ENCODE data around the gene HERPUD1.

DNA sequence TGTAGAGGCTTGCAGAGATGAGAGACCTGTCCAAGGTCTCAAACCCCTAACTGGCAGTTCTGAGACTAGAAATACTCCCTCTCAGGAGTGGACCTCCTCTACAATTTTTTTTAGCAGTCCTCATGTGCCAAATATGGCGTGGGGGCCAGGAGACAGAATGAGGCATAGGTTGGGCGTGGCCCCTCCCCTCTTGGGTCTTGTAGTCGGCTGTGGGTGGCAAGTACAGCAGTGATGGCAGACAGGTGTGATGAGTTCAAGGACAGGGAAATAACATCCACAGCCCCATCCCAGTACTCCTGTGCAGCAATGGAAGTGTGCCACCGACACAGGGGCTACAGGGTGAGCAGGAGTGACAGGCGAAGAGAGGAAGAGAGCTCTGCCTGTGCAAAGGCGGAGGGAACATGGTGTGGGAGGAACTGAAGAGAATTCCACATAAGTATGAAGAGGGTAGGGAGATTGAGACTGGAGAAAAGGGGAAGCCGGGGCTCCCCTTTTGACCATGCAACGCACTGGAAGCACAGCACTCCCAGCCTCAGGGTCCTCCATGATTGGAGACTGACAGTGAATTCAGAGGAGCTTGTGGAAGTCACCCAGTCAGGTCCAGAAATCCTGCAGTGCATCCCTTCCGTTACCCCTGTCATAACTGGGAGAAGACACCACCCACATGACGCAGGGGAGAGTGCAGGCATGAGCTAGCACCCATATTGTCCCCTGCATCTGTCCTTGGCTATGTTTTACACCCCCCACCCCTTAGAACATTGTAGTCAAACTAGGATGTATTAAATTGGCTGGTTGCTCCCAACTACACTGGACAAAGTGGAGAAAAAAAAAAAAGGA is 15.0 kb downstream of the HERPUD1 start:
- TF ChIP-seq, protein P1, sequence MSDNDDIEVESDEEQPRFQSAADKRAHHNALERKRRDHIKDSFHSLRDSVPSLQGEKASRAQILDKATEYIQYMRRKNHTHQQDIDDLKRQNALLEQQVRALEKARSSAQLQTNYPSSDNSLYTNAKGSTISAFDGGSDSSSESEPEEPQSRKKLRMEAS (IDR thresholded peaks at IDR 0.05): no peak
- TF ChIP-seq, protein P2, sequence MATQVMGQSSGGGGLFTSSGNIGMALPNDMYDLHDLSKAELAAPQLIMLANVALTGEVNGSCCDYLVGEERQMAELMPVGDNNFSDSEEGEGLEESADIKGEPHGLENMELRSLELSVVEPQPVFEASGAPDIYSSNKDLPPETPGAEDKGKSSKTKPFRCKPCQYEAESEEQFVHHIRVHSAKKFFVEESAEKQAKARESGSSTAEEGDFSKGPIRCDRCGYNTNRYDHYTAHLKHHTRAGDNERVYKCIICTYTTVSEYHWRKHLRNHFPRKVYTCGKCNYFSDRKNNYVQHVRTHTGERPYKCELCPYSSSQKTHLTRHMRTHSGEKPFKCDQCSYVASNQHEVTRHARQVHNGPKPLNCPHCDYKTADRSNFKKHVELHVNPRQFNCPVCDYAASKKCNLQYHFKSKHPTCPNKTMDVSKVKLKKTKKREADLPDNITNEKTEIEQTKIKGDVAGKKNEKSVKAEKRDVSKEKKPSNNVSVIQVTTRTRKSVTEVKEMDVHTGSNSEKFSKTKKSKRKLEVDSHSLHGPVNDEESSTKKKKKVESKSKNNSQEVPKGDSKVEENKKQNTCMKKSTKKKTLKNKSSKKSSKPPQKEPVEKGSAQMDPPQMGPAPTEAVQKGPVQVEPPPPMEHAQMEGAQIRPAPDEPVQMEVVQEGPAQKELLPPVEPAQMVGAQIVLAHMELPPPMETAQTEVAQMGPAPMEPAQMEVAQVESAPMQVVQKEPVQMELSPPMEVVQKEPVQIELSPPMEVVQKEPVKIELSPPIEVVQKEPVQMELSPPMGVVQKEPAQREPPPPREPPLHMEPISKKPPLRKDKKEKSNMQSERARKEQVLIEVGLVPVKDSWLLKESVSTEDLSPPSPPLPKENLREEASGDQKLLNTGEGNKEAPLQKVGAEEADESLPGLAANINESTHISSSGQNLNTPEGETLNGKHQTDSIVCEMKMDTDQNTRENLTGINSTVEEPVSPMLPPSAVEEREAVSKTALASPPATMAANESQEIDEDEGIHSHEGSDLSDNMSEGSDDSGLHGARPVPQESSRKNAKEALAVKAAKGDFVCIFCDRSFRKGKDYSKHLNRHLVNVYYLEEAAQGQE (IDR thresholded peaks at IDR 0.05; ENCODE audit: low read depth): 0 out of 2 replicates have a peak, but pooled peaks have one; percentile 13
- no peak for TF ChIP-seq RAD21 (IDR thresholded peaks at IDR 0.05; ENCODE audit: low read depth)
- no peak for TF ChIP-seq CEBPB (IDR thresholded peaks at IDR 0.05)
- no peak for TF ChIP-seq YY1 (IDR thresholded peaks at IDR 0.05; ENCODE audit: low read depth)
- no peak for TF ChIP-seq EGR1 (IDR thresholded peaks at IDR 0.05)
- TF ChIP-seq TAF1 (IDR thresholded peaks at IDR 0.05; ENCODE audit: low read depth): no peak
- no peak for TF ChIP-seq TCF12 (IDR thresholded peaks at IDR 0.05; ENCODE audit: low read depth)
- no peak for TF ChIP-seq EP300 (IDR thresholded peaks at IDR 0.05; ENCODE audit: borderline replicate concordance)
- TF ChIP-seq, protein P3, sequence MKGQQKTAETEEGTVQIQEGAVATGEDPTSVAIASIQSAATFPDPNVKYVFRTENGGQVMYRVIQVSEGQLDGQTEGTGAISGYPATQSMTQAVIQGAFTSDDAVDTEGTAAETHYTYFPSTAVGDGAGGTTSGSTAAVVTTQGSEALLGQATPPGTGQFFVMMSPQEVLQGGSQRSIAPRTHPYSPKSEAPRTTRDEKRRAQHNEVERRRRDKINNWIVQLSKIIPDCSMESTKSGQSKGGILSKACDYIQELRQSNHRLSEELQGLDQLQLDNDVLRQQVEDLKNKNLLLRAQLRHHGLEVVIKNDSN (IDR thresholded peaks at IDR 0.05): no peak
- TF ChIP-seq CREB1 (IDR thresholded peaks at IDR 0.05; ENCODE audit: low read depth): no peak
- TF ChIP-seq ZBTB7A (IDR thresholded peaks at IDR 0.05; ENCODE audit: low read depth): no peak
- TF ChIP-seq FOXM1 (IDR thresholded peaks at IDR 0.05; ENCODE audit: borderline replicate concordance, low read depth): no peak
